H1 (cell line): ENCODE data around the gene ZNF429. TPM values are rescaled to one million over a fixed set of nuclear protein-coding genes. Genes with fewer than 3 reads are reported as not detected.

Source experiments
- SP4 ChIP-seq: IDR thresholded peaks from 2 replicates; pipeline ENCODE4 v1.6.1; 2012; ENCODE audit warnings: low read length, inconsistent platforms
- polyA plus RNA-seq, 7 experiments: library from polyadenylated mRNA; depleted of rRNA in 3 of 7; stranded (reverse) in 5 of 7; unstranded in 2 of 7; fragments of >200 nt in 5 of 7; fragments of 200-250 nt in 2 of 7; gene quantifications; 1 replicate in 5 of 7; 2 replicates in 1 of 7; 4 replicates in 1 of 7; pipeline versions ENCODE4 v1.2.1 to v1.2.3, GENCODE V29; 2011 to 2013; ENCODE audit warnings: missing spikeins in 2 of 7, mixed read lengths in 2 of 7
- total RNA-seq: library from RNA; stranded (reverse); fragmentation: NEBNext Ultra II Directional; extraction: Animal tissue kit (Norgen Biotek cat#: 25700); gene quantifications from 2 replicates; pipeline ENCODE4 v1.2.1, GENCODE V29; 2021
- TF ChIP-seq, protein P1 (sequence below): IDR thresholded peaks from 2 replicates; pipeline ENCODE4 v1.6.1; 2012; ENCODE audit warnings: inconsistent platforms

The ZNF429 gene
- total and polyA plus RNA-seq, 2 of the 8 experiments (the other 6 are each of a cell fraction or from before 2014, with no cell fraction given), result 10.9 to 15.0 TPM

DNA sequence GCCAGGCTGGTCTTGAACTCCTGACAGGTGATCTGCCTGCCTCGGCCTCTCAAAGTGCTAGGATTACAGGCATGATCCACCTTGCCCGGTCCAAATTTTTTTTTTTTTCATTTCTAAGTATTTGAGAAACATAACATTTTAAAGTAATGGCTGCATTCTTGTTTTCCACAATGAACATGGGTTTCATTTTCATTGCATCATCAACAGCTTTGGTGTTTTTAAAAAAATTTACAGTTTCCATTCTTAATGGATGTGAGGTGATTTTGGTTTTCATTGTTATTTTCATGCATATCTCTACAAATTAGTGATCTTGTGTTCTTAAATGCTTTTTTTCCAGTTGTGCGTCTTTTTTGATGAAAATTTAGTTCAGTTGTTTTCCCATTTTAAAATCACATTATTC, 27.5 kb downstream of the ZNF429 start (continued):
- TF ChIP-seq, protein P1, sequence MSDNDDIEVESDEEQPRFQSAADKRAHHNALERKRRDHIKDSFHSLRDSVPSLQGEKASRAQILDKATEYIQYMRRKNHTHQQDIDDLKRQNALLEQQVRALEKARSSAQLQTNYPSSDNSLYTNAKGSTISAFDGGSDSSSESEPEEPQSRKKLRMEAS, result no peak
- no peak for TF ChIP-seq SP4
